HG02870 (cell line): ENCODE results near the gene AGO4.
"Not testable (repeated sequence)": the region's sequence is repeated elsewhere in the genome, so short reads cannot be mapped to it uniquely, and the experiment has no call there.

Experiments used
- ATAC-seq: cut with Tn5 transposase; IDR thresholded peaks from one replicate; pipeline ENCODE4 v1.9.1; 2021; ENCODE audit warnings: mild to moderate bottlenecking, moderate library complexity; ENCODE audit not compliant: unreplicated experiment

AGO4 gene

DNA sequence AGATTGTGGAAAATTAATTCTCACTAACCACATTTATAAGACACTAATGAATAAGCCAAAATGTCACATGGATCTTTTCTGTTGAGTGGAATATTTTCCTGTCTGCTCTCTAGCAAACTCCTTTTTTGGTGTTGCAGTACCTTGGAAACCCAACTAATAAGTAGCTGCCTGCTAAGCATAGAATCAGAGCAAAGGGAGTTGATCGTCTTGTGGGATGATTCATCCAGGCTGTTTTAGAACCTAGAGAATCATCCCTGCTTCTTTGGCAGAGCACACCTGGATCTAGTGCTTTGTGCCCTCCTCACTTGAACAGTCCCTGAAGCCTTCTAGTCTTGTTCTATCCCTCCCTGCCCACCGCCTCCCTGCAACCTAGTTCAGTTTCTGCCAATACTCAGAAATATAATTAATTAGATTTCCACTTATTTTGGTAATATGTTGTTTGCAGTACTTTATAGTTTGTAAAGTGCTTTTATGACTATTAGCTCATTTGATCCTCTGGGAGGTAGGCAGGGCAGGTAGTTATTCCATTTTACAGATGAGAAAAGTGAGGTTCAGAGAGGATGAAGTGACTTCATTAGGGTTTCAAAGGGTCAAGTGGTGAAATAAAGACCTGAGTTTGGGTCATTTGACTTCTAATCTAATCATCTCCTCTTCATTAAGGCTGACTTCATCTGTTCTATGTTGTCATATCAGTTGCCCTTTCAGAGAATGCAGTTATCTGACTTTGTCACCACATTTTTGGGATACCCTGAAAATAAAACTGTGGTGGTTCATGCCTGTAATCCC, 2.5 kb downstream of the AGO4 start:
- ATAC-seq: no peak

DNA sequence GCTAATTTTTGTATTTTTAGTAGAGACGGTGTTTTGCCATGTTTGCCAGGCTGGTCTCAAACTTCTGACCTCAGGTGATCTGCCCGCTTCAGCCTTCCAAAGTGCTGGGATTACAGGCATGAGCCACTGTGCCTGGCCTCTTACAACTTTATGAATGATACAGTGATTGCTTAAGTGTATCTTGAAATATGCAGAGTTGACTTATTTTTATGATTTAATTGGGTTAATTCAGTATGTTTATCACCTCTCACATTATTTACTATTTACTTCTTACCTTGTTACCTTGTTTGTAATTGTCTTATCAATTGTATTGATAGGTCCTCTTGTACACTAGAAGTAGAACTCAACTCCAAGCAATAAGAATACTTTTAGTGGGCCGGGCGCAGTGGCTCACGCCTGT, 4.9 kb downstream of the AGO4 start:
- not testable (repeated sequence) for ATAC-seq

DNA sequence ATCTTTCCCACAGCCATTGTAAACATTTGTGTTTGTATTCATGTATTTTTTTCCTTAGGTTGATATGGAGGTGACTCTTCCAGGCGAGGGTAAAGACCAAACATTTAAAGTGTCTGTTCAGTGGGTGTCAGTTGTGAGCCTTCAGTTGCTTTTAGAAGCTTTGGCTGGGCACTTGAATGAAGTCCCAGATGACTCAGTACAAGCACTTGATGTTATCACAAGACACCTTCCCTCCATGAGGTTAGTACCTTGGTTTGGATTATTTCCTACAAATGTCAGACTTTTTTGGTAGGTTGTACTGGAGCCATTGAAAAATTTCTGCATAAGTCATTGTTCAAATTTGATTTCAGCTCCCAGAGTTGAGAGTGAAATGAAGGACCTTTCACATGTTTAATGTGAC, 17.4 kb downstream of the AGO4 start:
- no peak for ATAC-seq

DNA sequence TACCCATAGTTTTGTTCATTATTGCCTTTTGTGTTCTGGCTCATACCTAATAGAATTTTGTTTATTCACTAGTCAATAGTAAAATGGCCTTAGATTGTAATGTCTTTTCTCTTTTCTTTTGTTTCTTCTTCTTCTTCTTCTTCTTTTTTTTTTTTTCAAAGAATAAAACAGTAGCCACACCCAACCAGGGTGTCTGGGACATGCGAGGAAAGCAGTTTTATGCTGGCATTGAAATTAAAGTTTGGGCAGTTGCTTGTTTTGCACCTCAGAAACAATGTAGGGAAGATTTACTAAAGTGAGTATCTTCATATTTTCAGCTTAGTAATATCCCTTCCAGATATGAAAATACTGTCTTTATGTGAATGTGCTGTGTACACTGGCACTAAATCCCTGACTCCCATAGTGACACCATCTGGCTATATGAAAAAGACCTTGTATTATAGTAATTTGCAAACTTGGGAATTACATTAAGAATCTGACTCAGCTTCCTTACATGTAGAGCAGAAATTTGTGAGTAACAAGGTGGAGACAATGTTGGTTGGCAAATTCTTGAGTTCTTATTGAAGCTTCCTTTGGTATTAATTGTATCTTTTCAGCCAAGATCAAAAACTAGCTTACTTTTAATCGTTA, 24.6 kb downstream of the AGO4 start:
- ATAC-seq: no peak

DNA sequence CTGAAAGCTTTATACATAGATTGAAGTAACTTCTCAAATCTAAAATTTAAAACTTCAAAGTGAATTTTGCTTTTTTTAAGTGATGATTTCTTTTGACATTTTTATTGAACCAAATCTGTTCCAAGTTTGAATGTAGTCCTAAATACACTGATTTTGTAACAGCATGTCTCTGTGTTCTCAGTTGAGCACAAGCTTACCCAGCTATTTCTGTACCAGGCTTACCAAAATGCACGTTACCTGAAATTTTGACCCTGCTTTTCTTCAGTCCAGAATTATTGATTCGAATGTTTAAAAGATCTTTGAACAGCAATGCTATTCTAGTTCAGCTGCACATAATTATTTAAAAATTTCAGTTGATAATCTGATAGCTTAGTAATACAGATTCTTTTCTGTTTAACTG, 25.6 kb downstream of the AGO4 start:
- ATAC-seq: no peak

DNA sequence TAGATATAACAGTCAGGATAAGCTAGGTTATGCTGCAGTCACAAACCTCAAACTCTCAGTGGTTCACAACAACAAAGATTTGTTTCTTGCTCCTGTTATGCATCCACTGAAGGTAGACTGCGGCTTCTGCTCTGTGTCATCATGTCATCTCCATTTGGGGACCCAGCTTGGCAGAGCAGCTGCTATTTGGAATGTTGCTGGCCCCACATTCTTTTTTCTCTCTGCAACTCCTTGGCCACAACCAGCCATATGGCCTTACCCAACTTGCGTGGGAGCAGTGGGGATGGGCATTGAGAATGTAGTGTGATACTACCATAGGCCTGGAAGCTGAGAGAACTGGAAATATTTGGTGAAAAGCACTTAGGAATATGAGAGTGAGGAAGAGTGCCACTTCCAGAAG, 26.4 kb downstream of the AGO4 start:
- no peak for ATAC-seq

DNA sequence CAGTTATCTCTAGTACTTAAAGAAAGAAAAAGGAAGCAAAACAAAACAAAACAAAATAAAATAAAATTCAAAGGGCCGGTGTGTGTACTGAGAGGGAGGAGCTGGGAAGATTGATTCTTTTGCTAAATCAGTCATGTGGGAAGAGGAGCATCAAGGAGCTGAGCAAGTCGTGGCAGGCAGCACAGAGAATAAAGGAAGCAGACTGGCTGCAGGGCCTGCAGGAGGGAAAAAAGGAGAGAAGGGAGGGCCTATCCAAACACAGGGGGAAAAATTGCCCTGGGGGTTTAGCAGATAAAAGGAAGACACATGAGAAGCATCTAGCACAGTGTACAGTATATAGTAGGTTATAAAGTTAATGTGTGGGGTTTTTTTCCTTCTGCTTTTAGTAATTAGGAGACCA, 27.6 kb downstream of the AGO4 start:
- ATAC-seq: no peak

DNA sequence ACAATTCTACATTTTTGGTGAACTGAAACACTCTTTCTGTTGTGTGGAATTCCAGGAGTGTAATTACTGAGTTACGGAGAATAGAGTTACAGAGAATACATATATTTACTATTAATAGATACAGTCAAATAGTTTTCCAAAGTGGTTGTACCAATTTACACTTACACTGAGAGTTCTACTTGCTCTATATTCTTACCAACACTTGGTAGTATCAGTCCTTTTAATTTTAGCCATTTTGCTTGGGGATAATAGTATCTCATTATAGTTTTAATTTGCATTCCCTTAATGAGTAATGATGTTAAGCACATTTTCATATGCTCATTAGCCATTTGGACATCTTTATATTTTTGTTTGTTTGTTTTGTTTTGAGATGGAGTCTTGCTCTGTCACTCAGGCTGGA, 28.9 kb downstream of the AGO4 start:
- ATAC-seq: no peak

DNA sequence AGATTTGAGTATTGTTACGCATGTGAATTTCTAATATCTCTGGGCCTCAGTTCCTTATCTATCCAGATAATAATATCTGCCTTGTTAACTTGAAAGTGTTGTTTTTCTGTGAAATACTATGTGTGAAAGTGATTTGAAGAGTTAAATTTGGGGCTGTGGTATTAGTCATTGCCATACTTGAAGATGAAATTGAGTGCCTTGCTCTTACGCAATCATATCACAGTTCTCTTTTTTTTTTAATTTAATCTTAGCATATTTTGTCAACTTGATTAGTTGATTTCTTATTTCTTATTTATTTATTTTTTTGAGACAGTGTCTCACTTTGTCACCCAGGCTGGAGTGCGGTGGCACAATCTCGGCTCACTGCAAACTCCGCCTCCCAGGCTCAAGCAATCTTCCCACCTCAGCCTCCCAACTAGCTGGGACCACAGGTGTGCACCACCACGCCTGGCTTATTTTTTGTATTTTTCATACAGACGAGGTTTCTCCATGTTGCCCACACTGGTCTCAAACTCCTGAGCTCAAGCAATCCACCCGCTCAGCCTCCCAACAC, 31.0 kb downstream of the AGO4 start:
- no peak for ATAC-seq

DNA sequence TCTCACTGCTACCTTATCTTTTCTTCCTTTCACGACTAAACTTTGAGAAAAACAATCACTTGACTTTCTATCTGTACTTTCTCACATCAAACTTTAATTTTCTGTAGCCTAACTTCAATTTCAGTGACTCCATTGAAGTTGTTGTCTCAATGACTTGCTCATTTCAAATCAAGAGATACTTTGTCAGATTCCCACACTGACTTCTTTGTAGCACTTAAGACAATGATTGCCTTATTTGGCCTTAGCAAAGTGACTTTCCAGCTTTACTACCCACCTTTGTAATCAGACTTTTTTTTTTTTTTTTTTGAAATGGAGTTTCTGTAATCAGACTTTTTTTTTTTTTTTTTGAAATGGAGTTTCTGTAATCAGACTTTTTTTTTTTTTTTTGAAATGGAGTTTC, 37.0 kb downstream of the AGO4 start:
- no peak for ATAC-seq

DNA sequence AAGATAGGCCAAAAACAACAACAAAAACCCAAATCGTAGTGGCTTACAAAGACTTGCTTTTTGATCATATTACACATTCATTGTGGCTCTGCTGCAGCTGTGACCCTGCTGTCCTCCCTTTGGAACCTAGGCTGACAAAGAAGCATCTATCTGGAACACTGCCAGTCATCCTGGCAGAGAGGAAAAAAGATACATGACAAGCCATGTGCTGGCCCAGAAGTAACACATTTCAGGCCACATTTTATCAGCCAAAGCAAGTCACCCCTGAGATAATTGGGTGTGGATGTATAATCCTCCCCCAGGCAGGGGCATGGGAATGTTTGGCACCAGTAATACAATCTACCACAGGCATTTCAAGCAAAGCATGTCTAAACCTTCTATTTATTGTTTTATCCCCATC, 38.0 kb downstream of the AGO4 start:
- no peak for ATAC-seq

DNA sequence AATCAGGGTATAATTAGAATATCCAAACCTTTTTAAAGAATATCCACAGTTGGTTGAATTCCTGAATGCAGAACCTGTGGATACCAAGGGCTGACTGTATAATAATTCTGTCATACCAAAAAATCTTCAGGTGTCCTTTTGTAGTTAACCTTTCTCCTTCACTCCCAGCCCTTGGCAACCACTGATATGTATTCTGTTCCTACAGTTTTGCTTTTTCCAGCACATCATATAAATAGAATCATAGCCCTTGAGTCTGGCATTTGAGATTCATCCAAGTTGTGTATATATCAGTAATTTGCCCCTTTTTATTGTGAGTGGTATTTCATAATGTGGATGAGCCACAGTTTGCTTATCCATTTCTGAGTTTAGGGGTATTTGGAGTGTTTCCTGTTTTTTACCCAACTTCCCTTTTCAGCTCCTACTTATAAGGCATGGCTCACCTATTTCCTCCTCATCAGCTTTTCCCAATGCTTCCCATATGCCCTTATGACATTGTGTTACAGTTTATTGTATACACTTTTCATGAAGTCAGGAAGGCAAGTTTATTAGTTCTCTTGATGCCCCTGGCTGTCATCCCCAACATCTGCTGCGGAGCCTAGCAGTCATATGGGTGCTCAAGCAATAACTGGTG, 40.2 kb downstream of the AGO4 start:
- no peak for ATAC-seq

DNA sequence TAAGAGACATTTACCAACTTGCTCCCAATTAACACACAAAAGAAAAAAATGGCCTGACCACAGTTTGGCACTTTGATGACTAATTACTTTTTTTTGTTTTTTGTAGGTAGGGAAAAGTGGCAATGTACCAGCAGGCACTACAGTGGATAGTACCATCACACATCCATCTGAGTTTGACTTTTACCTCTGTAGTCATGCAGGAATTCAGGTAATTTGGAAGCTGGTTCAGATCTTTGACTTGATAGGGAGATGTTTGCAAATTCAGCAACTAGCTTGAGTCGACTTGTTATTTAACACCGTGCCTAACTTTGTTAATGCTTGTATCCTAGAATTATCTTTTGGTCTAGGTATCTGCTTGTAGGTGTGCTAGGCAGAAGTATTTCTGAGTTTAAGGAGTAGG, 42.2 kb downstream of the AGO4 start:
- no peak for ATAC-seq

DNA sequence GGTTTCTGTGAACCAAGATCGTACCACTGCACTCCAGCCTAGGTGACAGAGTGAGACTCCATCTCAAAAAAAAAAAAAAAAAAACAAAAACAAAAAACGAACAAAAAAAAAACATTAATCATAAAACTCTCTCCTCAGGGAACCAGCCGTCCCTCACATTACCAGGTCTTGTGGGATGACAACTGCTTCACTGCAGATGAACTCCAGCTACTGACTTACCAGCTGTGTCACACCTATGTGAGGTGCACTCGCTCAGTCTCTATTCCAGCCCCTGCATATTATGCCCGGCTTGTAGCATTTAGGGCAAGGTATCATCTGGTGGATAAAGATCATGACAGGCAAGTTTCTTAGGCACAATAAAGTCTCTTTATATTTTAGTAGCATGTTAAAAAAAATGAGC, 42.9 kb downstream of the AGO4 start:
- ATAC-seq: no peak

DNA sequence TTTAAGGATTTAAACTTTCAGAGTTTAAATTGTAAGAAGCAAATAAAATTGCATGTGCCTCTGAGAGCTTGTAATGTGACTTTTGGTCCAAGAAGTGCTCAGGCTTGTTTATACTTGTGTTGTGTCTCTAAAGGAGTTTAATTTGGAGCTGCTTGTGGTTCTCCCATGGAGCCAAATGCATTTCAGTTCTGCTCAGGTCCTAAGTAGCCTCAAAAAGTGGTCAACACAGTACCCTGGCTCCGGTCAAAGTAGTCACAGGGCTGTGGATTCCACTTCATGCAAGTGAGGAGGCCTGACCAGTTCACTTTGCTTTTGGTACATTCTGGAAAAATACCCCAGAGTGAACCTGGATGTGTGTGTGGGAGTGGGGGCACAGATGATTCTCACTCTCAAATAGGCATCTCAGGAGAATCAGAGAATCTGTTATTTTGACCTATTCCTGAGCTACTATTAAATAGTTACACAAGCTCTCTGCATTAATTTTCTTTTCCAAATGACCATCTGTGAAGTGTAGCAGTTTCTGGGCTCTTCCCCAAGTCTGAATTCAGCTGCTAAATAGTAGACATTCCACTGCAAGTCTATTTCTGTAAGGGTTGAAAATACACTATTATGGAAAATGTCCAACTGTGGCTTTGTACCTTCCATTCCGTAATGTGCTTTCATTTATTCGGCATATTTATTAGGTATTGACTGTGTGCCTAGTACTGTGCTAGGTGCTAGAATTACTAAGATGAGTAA, 43.5 kb downstream of the AGO4 start:
- no peak for ATAC-seq

DNA sequence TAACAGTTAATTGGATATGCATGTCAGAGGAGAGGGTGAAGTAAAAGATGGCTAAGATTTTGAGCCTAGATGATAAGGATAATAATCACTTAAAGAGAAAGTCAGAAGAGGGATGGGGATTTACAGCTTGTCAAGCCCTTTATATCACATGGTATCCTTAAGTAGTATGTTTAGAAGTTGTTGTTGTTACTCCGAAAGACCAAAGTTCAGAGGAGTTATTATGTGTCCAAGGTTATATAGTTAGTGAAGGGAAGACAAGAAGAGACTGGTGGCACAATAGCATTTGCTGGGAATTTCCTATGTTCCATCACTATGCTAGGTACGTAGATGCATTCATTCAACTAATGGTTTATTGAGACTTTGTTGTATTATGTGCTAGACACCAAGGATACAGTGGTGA, 44.4 kb downstream of the AGO4 start:
- ATAC-seq: no peak

DNA sequence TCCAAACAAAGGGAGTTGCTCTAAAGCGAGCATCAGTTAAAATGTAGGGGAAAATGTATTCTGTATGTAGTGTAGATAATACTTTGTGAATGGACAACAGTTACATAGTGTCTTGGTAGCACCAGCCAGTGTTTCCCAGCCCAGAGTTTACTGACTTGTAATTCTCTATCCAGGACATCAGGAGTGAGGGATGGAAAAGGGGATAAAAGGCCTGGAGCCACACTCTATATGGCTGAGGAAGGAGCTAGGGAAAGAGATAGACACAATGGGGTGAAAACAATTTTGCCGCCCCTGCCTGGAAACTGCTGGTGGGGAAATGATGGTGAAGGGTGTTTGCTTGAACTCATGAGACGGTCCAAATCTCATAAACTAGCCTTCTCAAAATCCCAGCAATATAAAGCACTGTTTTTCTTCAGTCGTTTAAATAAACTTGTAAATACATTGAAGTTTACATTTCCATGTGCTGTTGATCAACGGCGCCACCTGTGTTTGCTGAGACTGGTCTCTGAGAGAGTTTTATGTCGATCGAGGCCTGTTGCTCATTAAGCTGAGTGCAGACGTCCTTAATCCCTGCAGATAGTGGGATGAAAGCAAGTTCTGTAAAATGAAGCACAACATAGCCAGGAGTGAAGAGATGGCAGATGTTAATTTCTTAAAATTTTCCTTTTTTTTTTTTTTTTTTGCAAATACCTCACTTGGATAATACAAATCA, 47.3 kb downstream of the AGO4 start:
- no peak for ATAC-seq

DNA sequence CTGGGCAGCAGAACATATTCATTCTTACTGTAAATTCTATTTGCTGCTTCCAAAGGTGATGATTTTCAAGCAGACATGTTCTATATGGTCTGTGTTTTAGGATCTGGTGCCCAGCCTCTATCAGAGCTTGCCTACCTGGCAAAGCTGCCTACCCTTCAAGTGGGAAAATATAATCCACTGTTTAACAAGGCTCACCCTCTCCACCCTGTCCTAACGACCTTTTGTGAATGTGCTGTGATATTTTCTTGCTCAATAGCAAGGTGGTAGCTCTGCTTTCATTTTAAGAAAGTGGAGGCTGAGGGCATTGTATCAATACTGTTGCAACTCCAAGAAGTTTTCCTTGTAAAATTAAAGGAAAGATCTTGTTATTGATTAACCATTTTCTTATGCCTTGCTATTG, 49.1 kb downstream of the AGO4 start:
- ATAC-seq: no peak

DNA sequence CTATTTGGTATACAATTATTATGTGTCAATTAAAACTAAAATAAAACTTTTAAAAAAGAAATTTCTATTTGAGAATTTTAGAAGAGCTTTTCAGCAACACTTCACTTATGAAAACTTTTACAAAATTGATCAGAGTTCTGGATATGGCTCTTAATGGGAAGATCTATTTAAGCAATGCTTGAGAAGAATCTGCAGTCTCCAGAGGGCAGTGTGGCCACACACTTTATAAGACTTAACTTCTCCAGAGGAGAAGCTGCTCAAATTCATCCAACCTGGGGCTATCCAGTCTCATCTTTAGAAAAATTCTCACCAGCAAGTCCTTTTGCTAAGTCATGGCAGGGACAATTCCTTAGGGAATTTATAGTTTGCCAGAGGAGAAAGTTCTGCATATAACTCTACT, 50.0 kb downstream of the AGO4 start:
- ATAC-seq: no peak

DNA sequence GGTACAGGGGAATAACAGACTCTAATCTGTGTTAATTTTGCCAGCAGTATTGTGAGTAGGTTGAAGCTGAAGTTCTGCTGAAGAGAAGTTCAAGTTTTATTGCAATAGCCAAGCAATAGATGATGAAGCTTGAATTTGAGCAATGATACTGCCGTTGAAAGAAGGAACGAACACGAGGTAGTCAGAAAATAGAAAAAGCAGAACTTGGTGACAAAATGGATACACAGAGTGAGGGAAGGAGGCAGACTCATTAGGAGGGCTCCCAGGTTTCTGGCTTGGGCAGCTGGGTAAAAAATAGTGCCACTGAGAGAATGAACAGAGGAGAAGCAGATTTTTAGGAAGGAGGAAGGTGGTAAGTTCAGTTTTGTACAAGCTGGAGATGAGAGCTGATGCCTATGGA, 52.9 kb downstream of the AGO4 start:
- ATAC-seq: no peak

DNA sequence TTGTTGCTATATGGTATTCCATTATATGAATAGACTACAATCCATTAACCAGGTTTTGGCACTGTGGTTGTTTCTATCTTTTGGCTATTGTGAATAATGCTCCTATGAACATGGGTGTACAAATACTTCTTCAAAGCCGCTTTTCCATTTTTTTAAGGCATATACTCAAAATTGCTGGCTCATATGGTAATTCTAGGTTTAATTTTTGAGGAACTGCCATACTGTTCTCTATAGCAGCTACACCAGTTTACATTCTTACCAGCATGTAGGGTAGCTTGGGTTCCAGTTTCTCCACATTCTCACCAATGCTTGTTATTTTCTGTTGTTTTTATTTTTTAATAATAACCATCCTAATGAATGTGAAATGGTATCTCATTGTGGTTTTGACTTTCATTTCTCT, 55.3 kb downstream of the AGO4 start:
- ATAC-seq: no peak
